Posterior vena cava (tissue), 2 donors: ENCODE results near the gene TMEM94. TPM values are rescaled to one million over a fixed set of nuclear protein-coding genes. Genes with fewer than 3 reads are reported as not detected.

Experiments used
- DNase-seq: peaks from one replicate; pipeline ENCODE4 v3.0.0-alpha.2; 2020; ENCODE audit warnings: low spot score
- intact Hi-C, 2 donors: fragments of 100-400 bp; cut with DNase I; formaldehyde crosslinking; loops; one replicate each; pipeline versions ENCODE4 v1.14.1 to v1.14.2; 2022 to 2023
- microRNA-seq, 2 donors: library from miRNA; unstranded; fragments of <30 nt; microRNA quantifications; one replicate each; pipeline ENCODE4 v1.2.0, GENCODE V29; 2020 to 2021; ENCODE audit warnings: borderline microRNAs expressed in 2 of 2
- total RNA-seq, 2 donors: library from RNA; stranded (reverse); fragmentation: NEBNext Ultra II Directional; extraction: Animal tissue kit (Norgen Biotek cat#: 25700); gene quantifications; one replicate each; pipeline ENCODE4 v1.2.1, GENCODE V29; 2021
- donor health status: DM: yes; HTN: yes; CAD: no.
- donor health status: DM: yes; HTN: yes; CAD: no.

TMEM94 gene
- total RNA-seq, 2 donors from 2014 or later: 53.8 to 64.3 TPM

DNA sequence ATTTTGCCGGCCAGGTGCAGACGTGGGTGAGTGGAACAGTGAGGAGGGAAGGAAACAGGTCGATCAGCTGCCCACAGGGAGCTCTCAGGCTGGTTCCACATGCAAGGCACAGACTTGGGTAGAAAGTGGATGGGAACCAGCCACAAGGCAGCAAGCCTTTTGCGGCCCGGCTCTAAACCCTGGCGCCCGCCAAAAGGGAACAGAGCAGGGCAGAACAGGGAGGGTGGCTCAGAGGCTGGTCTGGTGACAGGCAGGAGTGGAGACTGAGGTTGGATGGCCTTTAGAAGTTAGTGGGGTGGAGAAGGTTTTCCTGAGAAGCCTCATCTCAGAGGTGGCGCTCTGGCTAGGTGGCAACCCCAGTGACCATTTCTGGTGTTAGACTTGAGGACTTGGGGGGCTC is 79.4 kb downstream of the TMEM94 start:
- intact Hi-C loops: no loop called here
- no peak for DNase-seq

DNA sequence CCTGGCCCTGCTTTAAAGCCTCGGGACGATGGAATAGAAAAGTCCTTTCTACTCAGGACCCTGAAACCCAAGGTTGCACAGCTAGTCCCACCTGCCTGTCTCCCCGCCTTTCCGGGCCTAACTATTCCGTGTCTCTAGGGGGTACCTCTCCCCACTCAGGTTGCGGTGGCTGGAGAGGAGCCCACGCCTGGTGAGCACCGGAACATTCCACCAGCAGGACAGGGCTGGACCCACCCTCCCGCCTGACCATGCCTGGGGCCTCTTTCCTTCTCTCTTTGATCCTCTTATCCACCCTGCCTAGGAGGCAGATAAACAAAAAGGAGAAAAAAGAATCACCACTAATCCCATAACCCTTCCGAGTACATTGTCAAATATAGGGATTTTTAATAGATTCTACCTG is 79.9 kb downstream of the TMEM94 start:
- DNase-seq: no peak
- intact Hi-C loops: no loop called here

DNA sequence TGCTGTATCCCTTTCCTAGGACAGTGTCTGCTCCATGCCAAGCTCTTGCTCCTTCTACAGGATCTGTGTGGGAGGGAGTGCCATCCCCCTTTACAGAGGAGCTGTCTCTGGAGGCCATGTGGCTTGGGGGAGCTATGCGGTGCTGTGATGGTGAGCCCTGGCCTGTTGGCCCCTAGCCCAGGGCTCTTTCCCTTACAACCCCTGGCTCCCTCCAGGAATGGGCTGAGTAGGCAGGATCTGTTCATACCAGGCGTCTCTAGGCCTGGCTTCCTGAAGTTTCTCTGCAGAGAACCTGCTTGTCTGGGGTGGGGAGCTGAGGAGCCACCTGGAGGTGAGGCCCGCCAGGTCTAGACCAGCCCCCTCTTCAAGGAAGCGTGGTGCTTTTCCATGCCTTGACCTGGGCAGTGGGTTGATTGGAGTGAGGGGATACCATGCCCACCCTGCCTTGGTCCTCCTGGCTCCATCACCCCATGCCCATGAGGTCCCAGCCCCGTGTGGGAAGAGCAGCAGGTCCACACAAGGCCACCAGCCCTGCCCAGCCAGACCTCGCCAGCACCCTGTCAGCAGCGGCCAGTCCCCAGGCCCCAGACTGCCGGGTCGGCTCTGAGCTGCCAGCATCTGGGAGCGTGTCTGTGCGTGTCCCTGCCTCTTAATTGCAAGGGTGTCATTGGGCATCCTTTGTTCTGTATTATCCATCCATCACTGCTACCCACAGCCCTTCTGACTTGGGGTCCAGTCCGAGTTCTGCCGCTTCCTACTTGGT is 83.7 kb downstream of the TMEM94 start:
- DNase-seq: no peak
- intact Hi-C loops: no loop called here

DNA sequence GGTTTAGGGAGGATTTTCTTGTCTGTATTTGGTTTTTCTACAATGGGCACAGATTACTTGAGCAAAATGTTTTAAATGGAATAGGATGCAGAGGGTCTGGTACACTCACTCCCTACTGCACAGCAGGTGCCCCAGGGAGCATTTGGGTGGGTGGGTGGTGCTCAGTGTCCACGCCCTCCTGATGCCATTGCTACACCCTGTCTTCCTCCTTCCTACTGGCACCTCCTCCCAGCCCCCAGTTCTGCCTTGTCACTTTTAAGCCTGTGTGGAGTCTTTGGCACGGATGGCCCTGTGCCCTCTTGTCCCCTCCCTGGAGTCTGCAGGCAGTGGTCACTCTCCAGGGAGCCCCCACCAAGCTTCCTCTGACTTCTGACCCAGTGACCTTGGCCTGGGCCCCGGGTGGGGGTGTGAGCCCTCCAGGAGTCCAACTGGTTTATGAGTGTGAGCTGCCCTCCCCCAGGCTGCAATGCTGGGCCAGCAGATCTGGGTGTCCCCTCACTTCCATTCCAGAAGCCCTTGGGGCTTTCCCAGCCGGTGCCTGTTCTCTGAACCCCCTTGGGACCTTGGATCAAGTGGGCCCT is 84.6 kb downstream of the TMEM94 start:
- intact Hi-C loops: no loop called here
- DNase-seq: no peak

DNA sequence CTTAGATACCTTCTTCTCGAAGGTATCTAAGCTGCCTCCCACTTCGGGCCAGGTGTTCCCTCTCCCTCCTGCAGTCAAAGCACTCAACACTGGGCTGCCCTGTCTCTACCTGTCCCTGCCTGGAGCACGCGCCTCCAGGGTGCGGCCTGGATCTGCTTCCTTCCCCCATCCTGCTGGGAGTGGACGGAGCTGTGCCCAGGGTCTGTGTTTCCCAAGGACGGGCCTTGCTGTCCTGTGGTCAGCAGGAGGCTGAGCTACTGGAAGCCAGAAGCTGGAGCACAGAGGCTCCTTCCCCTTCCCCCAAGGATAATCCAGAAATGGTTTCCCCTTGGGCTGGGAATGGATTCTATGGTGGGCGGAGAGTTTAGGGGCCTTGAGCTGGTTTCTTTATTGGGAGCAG is 85.8 kb downstream of the TMEM94 start:
- no peak for DNase-seq
- intact Hi-C loops: no loop called here

DNA sequence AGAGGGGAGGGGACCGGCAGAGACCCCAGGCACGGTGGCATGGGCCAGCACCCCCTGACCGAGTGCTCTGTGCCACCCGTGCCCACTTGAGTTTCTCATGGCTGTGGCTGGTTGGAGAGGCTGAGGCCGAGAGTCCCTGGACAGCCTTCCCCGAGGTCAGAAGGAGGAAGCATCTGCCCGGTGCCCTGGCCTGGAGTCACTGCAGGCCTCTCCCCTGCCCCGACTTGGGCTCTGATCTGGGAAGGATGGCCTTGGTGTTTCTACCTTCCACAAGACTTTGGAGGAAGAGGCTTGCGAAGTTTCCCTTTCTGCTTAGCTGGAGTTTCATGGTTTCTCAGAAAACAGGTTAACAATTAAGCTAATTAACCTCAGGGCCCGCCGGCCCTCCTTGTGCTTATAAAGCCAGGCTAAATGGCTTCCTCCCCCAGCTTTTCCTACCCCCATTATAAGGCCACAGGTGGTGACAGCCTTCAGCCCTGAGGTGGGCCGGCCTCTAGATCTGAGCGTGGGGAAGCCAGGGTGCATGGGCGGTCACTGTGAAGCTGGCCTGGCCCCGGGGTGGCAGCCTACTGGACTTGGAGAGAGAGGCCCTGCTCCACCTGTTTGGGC is 86.4 kb downstream of the TMEM94 start:
- intact Hi-C loops: no loop called here
- DNase-seq: no peak

DNA sequence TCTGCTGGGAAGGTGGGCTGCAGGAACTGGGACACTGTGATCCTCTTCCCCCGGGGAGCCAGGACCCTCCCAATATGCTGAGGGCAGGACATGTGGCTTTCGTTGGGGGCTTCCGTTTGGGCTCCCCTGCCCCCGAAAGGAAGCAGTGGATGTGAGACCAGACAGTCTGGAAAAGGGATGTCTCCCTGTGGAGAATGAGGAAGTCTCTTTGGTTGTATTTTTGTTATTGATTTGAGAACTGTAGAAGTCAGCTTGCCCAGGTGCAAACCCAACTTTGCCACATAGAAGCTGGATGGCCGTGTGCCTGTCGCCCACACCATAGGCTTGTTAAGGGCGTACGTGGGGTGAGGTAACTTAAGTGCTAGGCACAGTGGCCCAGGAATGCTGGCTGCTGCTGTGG is 87.8 kb downstream of the TMEM94 start:
- intact Hi-C loops: no loop called here
- DNase-seq: no peak

DNA sequence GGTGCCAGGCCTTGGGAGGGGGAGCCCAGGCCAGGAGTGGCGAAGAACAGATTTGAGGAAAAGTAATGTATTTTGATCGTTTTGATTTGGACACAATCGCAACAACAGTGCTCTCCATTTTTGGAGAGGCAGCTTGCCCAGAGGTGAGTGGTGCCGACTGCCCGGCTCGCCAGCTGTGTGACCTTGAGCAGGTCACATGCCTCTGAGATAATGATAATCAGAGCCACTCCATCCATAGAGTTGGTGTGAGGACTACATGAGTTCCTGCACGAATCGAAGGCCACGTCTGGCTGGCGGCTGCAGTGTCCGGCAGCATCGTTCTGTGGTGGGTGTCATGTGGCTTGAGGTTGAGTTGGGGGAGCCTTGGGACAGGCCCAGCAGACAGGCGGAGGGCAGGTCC is 89.7 kb downstream of the TMEM94 start:
- intact Hi-C loops: no loop called here
- no peak for DNase-seq

DNA sequence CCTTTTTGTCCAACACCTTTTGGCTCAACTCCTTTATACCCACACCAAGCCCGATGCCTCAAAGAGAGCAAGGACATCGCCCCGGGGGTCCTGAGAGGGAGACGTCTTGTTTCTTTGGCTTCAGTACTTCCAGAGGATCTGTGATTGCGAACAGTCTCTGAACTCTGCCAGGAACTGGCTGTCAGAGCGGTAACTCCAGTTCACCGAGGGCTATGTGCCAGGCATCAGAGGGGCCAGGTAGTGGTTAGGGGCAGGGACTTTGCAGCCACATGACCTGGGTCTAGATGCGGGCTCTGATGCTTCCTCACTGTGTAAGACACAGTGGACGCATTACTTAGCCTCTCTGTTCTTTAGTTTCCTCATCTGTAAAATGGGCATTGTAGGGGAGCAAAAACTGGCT is 90.7 kb downstream of the TMEM94 start:
- no peak for DNase-seq
- intact Hi-C loops: no loop called here

DNA sequence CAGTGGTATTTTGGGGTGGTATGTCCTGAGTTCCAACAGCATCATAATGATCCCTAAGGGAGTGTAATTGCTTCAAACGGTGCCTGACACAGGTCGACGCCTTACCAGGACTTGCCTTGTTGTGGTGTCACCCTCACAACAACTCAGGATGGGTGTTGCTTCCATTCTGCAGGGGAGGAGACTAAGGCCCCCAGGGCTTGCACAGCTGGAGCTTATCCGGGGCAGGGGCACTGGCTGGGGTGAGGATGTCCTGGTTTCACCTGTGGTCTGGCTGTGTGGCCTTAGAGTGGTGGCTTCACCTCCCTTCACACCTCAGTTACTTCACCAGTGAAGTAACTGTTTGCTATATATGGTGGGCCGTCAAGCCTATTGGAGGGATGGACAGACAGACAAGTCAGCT is 92.4 kb downstream of the TMEM94 start:
- intact Hi-C loops: no loop called here
- no peak for DNase-seq

Small RNA genes lying within 50 kb of the gene (microRNA-seq; reads per million reads assigned to microRNA genes)
- 0 to 0.26 reads per million in 2 donors for gene MIR6785

Other genes with a start within 250 kb of the TMEM94 start
- 10 to 100 TPM; 28.0 to 32.4 TPM for gene GGA3, start 195.0 kb upstream of the TMEM94 start, total RNA-seq
- 10 to 100 TPM; 25.0 to 30.9 TPM for gene MRPS7, start 194.8 kb upstream of the TMEM94 start, total RNA-seq
- gene MIF4GD, start 185.4 kb upstream of the TMEM94 start, total RNA-seq: 10 to 100 TPM; 25.2 to 27.3 TPM
- 10 to 100 TPM in 1 of 2 donors, 1 to 10 TPM in 1; 9.9 to 14.6 TPM for gene SLC25A19, start 167.2 kb upstream of the TMEM94 start, total RNA-seq
- gene GRB2, start 51.0 kb upstream of the TMEM94 start, total RNA-seq: 10 to 100 TPM; 87.2 to 97.8 TPM
- gene CASKIN2, start 58.9 kb downstream of the TMEM94 start, total RNA-seq: 10 to 100 TPM; 51.1 to 57.6 TPM
- 10 to 100 TPM in 1 of 2 donors, 1 to 10 TPM in 1; 8.8 to 15.2 TPM for gene TSEN54, start 59.9 kb downstream of the TMEM94 start, total RNA-seq
- gene LLGL2, start 69.1 kb downstream of the TMEM94 start, total RNA-seq: 1 to 10 TPM; 6.4 to 6.8 TPM
- 100 to 1,000 TPM in 1 of 2 donors, 10 to 100 TPM in 1; 76.5 to 114 TPM for gene MYO15B, start 131.2 kb downstream of the TMEM94 start, total RNA-seq
- gene SMIM5, start 176.8 kb downstream of the TMEM94 start, total RNA-seq: under 1 TPM; 0.38 to 0.97 TPM
- gene RECQL5, start 210.5 kb downstream of the TMEM94 start, total RNA-seq: 10 to 100 TPM; 14.5 to 14.8 TPM
- gene SAP30BP, start 210.7 kb downstream of the TMEM94 start, total RNA-seq: 10 to 100 TPM; 56.7 to 66.1 TPM